ENCODE data around the gene SLBP.

The SLBP gene

DNA sequence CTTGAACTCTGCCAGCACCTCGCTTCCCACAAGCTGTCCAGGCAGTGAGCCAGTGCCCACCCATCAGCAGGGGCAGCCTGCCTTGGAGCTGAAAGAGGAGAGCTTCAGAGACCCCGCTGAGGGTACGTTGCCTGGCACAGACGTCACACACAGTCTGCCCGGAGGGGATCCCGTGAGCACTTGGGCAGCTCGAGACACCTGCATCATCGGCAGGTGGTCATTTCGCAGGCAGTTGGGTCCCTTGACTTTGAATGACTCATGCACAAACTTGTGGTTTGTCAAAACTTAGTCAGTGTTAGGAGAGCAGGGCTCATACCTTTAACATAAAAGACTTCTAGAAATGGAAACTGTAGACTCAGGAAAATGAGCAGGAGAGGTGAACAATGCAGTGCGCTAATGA, 19.1 kb upstream of the SLBP start:
- DNase-seq: peak in 1 of 42 donors; percentile 2
- intact Hi-C loops (cut with DNase I): no loop called here

DNA sequence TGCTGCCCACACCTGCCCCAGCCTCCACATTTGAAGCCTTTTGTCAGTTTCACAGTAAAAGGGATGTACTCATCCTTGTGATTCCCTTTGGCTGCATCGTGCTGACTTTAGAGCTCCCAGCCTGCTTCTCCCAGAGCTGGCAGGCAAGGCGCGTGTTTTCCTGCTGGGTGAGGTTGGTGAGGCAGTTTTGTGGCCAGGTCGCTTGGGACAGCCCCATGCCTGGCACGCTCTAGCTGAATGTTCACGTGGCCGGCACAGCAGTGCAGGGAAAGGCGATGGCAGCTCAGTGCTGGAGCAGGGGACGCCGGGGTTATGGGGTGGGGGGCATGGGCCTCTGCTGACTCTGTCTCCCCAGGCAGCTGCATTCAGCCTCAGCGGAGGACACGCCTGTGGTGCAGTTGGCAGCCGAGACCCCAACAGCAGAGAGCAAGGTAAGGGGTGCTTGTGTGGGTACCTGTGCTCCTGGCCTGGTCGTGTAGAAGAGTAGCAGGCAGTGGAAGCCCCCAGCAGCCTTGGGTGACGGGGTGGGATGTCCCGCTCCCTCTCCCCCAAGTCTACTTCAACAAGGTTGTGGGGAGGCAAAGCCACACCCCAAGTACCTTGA, 18.5 kb upstream of the SLBP start:
- no peak for DNase-seq
- intact Hi-C loops (cut with DNase I): no loop called here

DNA sequence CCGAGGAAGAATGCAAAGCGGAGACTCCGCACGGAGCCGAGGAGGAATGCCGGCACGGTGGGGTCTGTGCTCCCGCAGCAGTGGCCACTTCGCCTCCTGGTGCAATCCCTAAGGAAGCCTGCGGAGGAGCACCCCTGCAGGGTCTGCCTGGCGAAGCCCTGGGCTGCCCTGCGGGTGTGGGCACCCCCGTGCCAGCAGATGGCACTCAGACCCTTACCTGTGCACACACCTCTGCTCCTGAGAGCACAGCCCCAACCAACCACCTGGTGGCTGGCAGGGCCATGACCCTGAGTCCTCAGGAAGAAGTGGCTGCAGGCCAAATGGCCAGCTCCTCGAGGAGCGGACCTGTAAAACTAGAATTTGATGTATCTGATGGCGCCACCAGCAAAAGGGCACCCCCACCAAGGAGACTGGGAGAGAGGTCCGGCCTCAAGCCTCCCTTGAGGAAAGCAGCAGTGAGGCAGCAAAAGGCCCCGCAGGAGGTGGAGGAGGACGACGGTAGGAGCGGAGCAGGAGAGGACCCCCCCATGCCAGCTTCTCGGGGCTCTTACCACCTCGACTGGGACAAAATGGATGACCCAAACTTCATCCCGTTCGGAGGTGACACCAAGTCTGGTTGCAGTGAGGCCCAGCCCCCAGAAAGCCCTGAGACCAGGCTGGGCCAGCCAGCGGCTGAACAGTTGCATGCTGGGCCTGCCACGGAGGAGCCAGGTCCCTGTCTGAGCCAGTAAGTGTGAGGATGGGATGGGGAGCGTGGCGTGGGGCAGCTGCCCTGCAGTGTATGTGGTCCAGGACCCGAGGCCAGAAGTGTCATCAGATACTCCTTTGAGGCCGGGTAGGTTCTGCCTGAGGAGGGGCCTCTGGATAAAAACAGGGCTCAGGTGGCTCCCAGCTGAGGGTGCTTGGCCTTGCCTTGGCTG, 16.2 kb upstream of the SLBP start:
- intact Hi-C loops (cut with DNase I): loop anchor here (5.0 to 10.0 kb wide), 2 partner anchors 36 to 374 kb away; no protein-coding TSS in a partner anchor

DNA sequence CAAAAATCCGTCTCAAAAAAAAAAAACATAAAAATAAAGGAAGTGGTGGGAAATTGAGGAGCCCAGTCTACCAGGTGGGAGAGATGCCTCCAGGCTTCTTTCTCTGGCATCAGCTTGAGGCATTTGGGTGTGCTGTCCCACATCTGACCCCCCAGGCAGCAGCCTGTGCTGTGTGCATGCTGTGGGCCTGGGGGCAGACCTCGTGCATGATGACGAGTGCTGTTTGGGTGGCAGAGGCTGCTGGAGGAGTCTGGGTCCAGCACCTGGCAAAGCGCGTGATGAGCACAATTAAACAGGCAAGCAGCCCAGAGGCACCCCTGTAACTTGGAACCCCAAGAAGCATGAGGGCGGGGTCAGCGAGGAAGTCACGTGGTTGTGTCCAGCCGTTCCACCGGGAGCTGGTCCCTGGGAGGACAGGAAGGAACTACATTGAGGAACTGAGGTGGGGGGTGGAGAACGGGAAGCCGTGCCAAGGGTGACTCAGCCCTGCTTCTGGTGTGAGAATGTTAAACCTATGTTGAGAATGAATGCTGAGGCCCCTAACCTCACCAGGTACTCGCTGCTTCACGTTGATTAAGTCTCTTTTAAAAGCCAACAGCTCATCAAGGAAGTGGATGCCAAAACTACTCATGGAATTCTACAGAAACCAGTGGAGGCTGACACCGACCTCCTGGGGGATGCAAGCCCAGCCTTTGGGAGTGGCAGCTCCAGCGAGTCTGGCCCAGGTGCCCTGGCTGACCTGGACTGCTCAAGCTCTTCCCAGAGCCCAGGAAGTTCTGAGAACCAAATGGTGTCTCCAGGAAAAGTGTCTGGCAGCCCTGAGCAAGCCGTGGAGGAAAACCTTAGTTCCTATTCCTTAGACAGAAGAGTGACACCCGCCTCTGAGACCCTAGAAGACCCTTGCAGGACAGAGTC, 15.3 kb upstream of the SLBP start:
- intact Hi-C loops (cut with DNase I): loop anchor here (5.0 to 10.0 kb wide), 2 partner anchors 35 to 373 kb away; no protein-coding TSS in a partner anchor
- peak in 16 of 42 donors; percentile 15 to 70 (median 45) for DNase-seq

More for the DNA sequence above, 16.2 kb upstream of the SLBP start:
- DNase-seq: no peak

- peak; percentile 60 to 97 (median 93) for DNase-seq
- intact Hi-C loops (cut with DNase I): loop anchor here (5.0 to 10.0 kb wide), 2 partner anchors 34 to 372 kb away; no protein-coding TSS in a partner anchor
Observed at GRCh38 chr4:1726146-1726934, 14.2 kb upstream of the SLBP start.

DNA sequence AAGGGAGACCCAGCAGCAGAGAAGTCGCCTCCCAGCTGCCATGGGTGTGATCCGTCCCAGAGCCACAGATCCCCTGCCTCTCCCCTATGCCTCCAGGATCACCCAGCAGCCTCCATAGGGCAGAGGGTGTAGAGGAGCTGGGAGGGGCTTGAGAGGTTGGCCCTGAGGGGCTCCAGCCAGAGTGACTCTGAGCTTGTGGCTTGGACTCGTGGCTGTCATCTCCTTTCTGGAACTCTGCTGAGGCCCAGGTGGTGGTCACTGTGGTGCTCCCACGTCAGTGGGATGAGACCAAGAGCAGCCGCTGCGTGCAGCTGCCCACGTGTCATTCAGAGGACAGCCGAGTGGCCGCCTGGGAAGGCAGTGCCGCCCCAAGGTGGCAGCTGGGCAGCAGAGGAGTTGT, 13.4 kb upstream of the SLBP start:
- intact Hi-C loops (cut with DNase I): loop anchor here (5.0 to 10.0 kb wide), 2 partner anchors 33 to 371 kb away; no protein-coding TSS in a partner anchor
- no peak for DNase-seq

GRCh38 chr4:1723131-1723801, 11.1 kb upstream of the SLBP start:
- intact Hi-C loops (cut with DNase I): loop anchor here (10.0 kb wide), 1 partner anchor 368 kb away; no protein-coding TSS in a partner anchor
- DNase-seq: no peak

DNA sequence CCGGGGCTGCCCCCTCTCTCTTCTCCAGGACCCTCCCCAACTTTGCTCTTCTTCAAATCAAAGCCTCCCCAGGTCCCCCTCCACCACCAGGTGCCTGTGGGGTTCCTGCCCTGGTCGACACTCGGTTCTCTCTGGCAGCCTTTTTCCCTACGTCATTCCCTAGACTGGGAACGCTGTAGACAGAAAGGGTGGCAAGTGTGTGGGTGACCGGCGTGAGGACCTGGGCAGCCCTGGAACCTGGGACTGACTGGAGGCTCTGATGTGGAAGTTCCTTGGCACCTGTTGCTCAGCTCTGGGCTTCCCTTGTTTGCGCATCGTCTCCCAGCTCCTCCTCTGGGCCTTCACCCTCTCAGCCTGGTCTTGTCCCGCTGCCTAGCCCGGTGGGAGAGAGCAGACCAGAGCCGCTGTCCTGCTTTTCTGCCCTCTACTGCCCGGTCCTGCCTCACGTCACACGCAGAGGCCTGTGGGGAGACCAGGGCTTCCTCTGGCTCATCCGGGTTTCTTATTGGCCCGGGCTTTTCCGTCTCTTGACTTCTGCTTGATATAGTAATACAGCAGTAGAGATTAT, 10.5 kb upstream of the SLBP start:
- no peak for DNase-seq
- intact Hi-C loops (cut with DNase I): loop anchor here (10.0 kb wide), 1 partner anchor 368 kb away; no protein-coding TSS in a partner anchor

GRCh38 chr4:1721666-1722550, 9.8 kb upstream of the SLBP start:
- intact Hi-C loops (cut with DNase I): loop anchor here (10.0 kb wide), 1 partner anchor 367 kb away; no protein-coding TSS in a partner anchor
- DNase-seq: no peak

- intact Hi-C loops (cut with DNase I): loop anchor here (10.0 kb wide), 1 partner anchor 366 kb away; no protein-coding TSS in a partner anchor
- peak; percentile 87 to 98 (median 95) for DNase-seq
Observed at GRCh38 chr4:1721003-1721665, 9.0 kb upstream of the SLBP start, which contains the start of the genes TACC3 and TMEM129. Gene TACC3 (plus strand): TSS chr4:1721521. CDS start chr4:1723422, 1,901 bp downstream. Gene TMEM129 (minus strand): TSS chr4:1721323. CDS start chr4:1720837, 486 bp downstream.

DNA sequence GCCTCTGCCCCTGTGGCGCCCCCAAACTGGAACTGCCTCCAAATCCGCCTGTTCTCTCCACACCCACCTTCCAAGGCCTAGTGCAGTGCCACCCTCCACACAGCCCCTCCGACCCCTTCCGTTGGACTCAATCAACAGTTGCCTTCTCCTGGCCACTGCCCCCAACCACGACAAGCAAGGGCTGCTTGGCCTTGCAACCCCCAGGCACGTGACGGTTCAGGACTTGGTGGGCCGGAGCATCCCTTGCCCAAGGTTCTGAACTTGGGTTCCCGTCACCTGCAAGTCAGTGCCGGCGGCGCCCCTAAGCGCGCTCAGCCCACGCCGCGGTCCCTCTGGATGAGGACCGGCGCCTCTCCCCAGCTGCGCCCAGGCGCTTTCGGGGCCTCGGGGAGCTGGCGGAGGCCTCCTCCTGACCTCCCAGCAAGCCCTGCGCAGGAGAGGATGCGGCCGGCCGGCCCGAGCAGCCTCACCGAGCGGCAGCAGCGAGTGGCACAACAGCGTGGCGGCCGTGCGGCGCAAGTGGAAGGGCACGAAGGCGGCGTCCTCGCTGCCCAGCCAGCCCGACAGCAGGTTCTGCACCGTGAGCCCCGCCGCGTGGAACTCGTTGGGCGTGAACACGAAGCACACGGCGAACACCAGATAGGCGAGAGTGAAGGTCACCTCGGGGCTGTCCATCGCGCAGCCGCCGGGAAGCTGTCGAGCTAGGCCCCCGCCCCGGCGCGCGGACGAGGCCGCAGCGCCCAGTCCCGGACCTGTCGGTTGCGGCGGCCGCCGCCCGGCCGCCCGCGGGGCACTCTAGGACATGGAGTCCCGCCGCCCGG, 8.3 kb upstream of the SLBP start:
- intact Hi-C loops (cut with DNase I): loop anchor here (10.0 kb wide), 1 partner anchor 366 kb away; no protein-coding TSS in a partner anchor
- DNase-seq: peak in 37 of 42 donors; percentile 22 to 71 (median 47)

- DNase-seq: peak in 34 of 42 donors; percentile 25 to 82 (median 62)
- intact Hi-C loops (cut with DNase I): no loop called here
Observed at GRCh38 chr4:1718095-1718850, 6.2 kb upstream of the SLBP start.
